ENCODE data around the gene INO80C.

GRCh38 chr18:35535297-35535696, 37.5 kb upstream of the INO80C start:
- TF ChIP-seq POLR2A (IDR thresholded peaks at IDR 0.05; ENCODE audit: low read length), result no peak
- no peak for TF ChIP-seq GATA1 (IDR thresholded peaks at IDR 0.05; ENCODE audit: low read depth, low read length)
